Activated naive CD4-positive, alpha-beta T cell treated with anti-CD3 and anti-CD28 coated beads, Interleukin-2, amount 10 ng/mL, durations not matched to agents 7 days and 5 days (primary cell): ENCODE measurements around the gene RAB15.

Source experiments
- CTCF ChIA-PET: fragments of 350-600 bp; sonication (Branson Sonifier 250); formaldehyde crosslinking; loops from one replicate; lab custom pipeline; 2021; ENCODE audit warnings: antibody characterized with exemption; lab: Charles Lee
- DNase-seq: peaks from one replicate; pipeline ENCODE4 v3.0.0-alpha.2; 2020
- H3K27ac Mint-ChIP-seq: one replicate; pipeline ENCODE4 v1.8.0; 2021; ENCODE audit warnings: mild to moderate bottlenecking, moderate library complexity, mixed read lengths
- H3K27me3 Mint-ChIP-seq: one replicate; pipeline ENCODE4 v1.8.0; 2021; ENCODE audit warnings: mild to moderate bottlenecking, mixed read lengths
- H3K36me3 Mint-ChIP-seq: one replicate; pipeline ENCODE4 v1.8.0; 2021; ENCODE audit warnings: mixed read lengths
- H3K4me1 Mint-ChIP-seq: one replicate; pipeline ENCODE4 v1.8.0; 2021; ENCODE audit warnings: mixed read lengths
- H3K4me3 Mint-ChIP-seq: one replicate; pipeline ENCODE4 v1.8.0; 2021; ENCODE audit warnings: mild to moderate bottlenecking, moderate library complexity, mixed read lengths
- H3K9me3 Mint-ChIP-seq: one replicate; pipeline ENCODE4 v1.8.0; 2021; ENCODE audit warnings: mixed read lengths

Gene RAB15

GRCh38 chr14:64998455-64998931 lies 26.4 kb upstream of the RAB15 start:
- Mint-ChIP-seq H3K27ac (no peak overlapping the region), H3K4me3 (no peak overlapping the region), H3K9me3 (no peaks in the 10 kb centered on the region), H3K27me3 (no peaks in the 10 kb centered on the region), H3K4me1 (peaks cover 16% of the 10 kb centered on the region), H3K36me3 (peaks cover 1% of the 10 kb centered on the region)
- CTCF ChIA-PET = interaction anchor here (0.7 to 1.5 kb wide), 4 partner anchors 8 to 14 kb away, joined by 3 to 5 read pairs (median 3); partner anchors contain the start of gene FNTB
- no peak for DNase-seq

DNA sequence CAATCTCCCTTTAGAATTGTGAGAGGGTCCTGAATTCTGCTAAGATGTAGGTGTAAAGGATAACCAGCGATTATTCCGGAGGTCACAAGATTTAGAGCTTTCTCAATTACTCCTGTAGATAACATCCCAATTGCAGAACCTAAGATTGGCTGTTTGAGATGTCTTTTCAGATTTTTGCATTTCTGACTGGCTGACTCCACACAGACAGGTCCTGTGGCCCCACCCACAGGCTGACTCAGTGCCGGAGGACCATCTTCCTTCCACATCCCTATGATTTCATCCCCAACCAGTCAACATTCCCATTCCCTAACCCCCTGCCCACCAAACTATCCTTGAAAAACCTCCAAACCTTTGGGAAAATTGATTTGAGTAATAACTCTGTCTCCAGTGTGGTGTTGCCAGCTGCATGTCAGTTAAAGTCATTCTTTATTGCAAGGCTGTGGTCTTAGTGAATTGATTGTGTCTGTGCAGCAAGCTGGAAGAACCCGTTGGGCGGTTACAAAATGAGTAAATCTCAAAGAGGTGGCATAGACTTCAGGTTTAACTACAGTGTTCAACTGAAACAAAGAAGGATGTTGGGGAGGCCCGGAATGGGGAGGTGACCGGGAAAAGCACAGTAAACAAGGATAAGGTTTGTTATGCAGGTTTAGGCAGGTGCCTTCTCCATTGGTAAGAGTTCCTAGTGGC lies 25.1 kb upstream of the RAB15 start:
- Mint-ChIP-seq H3K27me3 (no peaks in the 10 kb centered on the region), H3K27ac (no peak overlapping the region), H3K4me3 (no peak overlapping the region), H3K36me3 (peaks cover 3% of the 10 kb centered on the region), H3K4me1 (peaks cover 18% of the 10 kb centered on the region), H3K9me3 (no peaks in the 10 kb centered on the region)
- DNase-seq = no peak
- CTCF ChIA-PET = interaction anchor here (1.2 kb wide), 1 partner anchor 8 kb away, joined by 3 read pairs; no protein-coding TSS in a partner anchor

DNA sequence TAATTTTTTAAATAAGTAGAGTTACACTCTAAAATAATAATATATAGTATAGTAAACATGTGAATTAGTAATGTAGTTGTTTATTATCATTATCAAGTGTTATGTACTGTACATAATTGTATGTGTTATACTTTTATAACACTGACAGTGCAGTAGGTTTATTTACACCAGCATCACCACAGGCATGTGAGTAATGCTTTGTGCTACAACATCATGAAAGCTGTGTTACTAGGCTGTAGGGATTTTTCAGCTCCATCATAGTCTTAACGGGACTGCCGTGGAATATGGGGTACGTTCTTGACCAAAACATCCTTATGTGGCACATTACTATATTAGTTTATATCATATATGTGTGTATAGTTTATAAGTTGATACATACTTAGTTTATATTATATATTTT lies 23.2 kb upstream of the RAB15 start:
- Mint-ChIP-seq H3K9me3 (no peaks in the 10 kb centered on the region), H3K4me3 (no peak overlapping the region), H3K4me1 (peaks cover 27% of the 10 kb centered on the region), H3K36me3 (peaks cover 11% of the 10 kb centered on the region), H3K27me3 (no peaks in the 10 kb centered on the region), H3K27ac (no peak overlapping the region)
- CTCF ChIA-PET = interaction anchor here (1.2 kb wide), 1 partner anchor 9 kb away, joined by 3 read pairs; the partner anchor contains the start of gene FNTB
- DNase-seq = no peak

GRCh38 chr14:64994540-64994939 lies 22.4 kb upstream of the RAB15 start:
- CTCF ChIA-PET = interaction anchor here (1.2 kb wide), 1 partner anchor 8 kb away, joined by 3 read pairs; the partner anchor contains the start of gene FNTB
- H3K27me3 Mint-ChIP-seq = no peaks in the 10 kb centered on the region
- no peak for DNase-seq
- H3K36me3 Mint-ChIP-seq = peaks cover 16% of the 10 kb centered on the region
- no peaks in the 10 kb centered on the region for H3K9me3 Mint-ChIP-seq
- no peak overlapping the region for H3K27ac Mint-ChIP-seq
- peaks cover 35% of the 10 kb centered on the region for H3K4me1 Mint-ChIP-seq
- no peak overlapping the region for H3K4me3 Mint-ChIP-seq

- Mint-ChIP-seq H3K36me3 (peaks cover 24% of the 10 kb centered on the region), H3K27me3 (no peaks in the 10 kb centered on the region), H3K27ac (no peak overlapping the region), H3K4me1 (peaks cover 44% of the 10 kb centered on the region), H3K9me3 (no peaks in the 10 kb centered on the region), H3K4me3 (no peak overlapping the region)
- no peak for DNase-seq
- CTCF ChIA-PET = interaction anchor here (0.7 to 1.7 kb wide), 2 partner anchors 9 to 26 kb away, joined by 3 to 8 read pairs; no protein-coding TSS in a partner anchor
Measured at GRCh38 chr14:64993266-64993930, 21.3 kb upstream of the RAB15 start.

DNA sequence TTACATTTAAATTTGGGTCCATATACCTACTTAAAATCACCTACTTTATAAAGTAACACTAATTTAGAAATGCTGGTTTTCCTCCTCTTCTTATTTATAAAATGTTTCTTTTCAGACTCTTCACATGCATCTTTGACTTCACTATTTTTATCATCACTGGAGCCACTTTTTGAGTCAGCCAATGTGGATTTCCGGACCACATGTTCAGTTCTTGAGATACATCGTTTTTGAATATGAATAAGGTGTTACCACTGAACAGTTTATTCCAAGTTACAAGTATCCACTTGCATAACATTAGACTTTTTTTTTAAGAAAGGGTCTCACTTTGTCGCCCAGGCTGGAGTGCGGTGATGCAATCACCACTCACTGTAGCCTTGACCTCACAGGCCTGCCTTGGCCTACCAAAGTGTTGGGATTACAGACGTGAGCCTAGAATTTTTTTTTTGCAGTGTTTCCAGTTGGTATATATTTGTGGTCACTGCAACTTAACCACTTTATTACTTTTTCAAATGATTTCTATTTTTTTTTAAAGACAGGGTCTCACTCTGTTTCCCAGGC lies 20.3 kb upstream of the RAB15 start:
- no peak for DNase-seq
- Mint-ChIP-seq H3K4me1 (peaks cover 46% of the 10 kb centered on the region), H3K9me3 (no peaks in the 10 kb centered on the region), H3K27me3 (no peaks in the 10 kb centered on the region), H3K4me3 (no peak overlapping the region), H3K27ac (no peak overlapping the region), H3K36me3 (peaks cover 24% of the 10 kb centered on the region)
- CTCF ChIA-PET = interaction anchor here (1.7 kb wide), 1 partner anchor 27 kb away, joined by 8 read pairs; no protein-coding TSS in a partner anchor

DNA sequence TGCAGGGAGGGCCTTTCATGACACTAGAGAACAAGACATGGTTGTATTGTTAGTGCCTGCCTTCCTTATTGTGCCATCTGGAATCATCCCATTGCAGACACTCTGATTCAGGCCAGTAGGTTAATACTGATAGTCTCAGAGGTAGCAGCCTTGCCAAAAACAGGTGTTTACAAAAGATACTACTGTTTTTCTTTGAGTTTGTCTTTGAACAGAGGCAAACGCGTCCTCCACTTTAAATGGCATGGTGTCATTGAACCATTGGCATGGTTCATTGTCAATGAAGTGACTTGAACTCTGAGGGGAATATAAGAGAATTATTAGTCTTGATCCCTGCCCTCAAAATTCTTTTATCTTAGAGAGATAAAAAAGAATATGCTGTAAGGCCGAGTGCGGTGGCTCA lies 18.8 kb upstream of the RAB15 start:
- no peak for DNase-seq
- H3K36me3 Mint-ChIP-seq = peaks cover 24% of the 10 kb centered on the region
- H3K9me3 Mint-ChIP-seq = no peaks in the 10 kb centered on the region
- CTCF ChIA-PET = interaction anchor here (1.1 kb wide), 1 partner anchor 29 kb away, joined by 6 read pairs; no protein-coding TSS in a partner anchor
- H3K4me3 Mint-ChIP-seq = no peak overlapping the region
- H3K27ac Mint-ChIP-seq = no peak overlapping the region
- peaks cover 4% of the 10 kb centered on the region for H3K27me3 Mint-ChIP-seq
- peaks cover 52% of the 10 kb centered on the region for H3K4me1 Mint-ChIP-seq

DNA sequence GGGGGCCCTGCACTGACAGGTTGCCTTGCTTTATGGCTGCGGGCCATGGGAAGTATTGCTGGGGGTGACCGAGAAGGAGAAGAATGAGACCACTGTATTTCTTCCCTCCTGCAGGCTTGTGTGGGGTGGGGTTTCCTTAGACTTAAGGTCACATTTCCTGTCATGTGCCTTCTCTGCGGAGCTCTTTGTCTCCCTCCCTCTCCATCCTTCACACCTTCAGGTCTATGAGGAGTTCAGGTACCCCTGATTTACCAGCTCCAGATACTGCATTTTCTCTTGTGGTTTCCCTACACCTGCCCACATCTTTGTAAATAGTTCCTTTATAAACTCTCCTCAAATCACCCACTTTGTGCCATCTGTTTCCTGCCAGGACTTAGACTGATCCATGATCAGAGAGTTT lies 18.2 kb upstream of the RAB15 start:
- Mint-ChIP-seq H3K27me3 (peaks cover 5% of the 10 kb centered on the region), H3K36me3 (peaks cover 24% of the 10 kb centered on the region), H3K9me3 (no peaks in the 10 kb centered on the region), H3K4me1 (peaks cover 54% of the 10 kb centered on the region), H3K4me3 (no peak overlapping the region), H3K27ac (peak overlapping the region; percentile 42)
- CTCF ChIA-PET = interaction anchor here (1.1 kb wide), 1 partner anchor 30 kb away, joined by 6 read pairs; no protein-coding TSS in a partner anchor
- DNase-seq = peak; percentile 35

- CTCF ChIA-PET = interaction anchor here (0.6 to 5.2 kb wide), 8 partner anchors 11 to 428 kb away, joined by 3 to 29 read pairs (median 6); no protein-coding TSS in a partner anchor
- Mint-ChIP-seq H3K4me1 (peaks cover 54% of the 10 kb centered on the region), H3K27ac (peak overlapping the region; percentile 93), H3K27me3 (peaks cover 21% of the 10 kb centered on the region), H3K9me3 (no peaks in the 10 kb centered on the region), H3K4me3 (peak overlapping the region; percentile 85), H3K36me3 (peaks cover 23% of the 10 kb centered on the region)
- DNase-seq = no peak
Measured at GRCh38 chr14:64987438-64987767, 15.3 kb upstream of the RAB15 start.

GRCh38 chr14:64986648-64987437 lies 14.7 kb upstream of the RAB15 start, which contains the start of gene FNTB:
Gene FNTB (plus strand): TSS chr14:64986895. CDS start chr14:64986954, 59 bp downstream.
- CTCF ChIA-PET = interaction anchor here (0.6 to 5.2 kb wide), 22 partner anchors 8 to 838 kb away, joined by 3 to 29 read pairs (median 3); no protein-coding TSS in a partner anchor
- Mint-ChIP-seq H3K9me3 (no peaks in the 10 kb centered on the region), H3K36me3 (peaks cover 21% of the 10 kb centered on the region), H3K27me3 (peaks cover 21% of the 10 kb centered on the region), H3K4me3 (peak within 1 kb of the TSS; percentile 85), H3K27ac (peak within 1 kb of the TSS; percentile 93), H3K4me1 (peaks cover 52% of the 10 kb centered on the region)
- DNase-seq = peak; percentile 95

DNA sequence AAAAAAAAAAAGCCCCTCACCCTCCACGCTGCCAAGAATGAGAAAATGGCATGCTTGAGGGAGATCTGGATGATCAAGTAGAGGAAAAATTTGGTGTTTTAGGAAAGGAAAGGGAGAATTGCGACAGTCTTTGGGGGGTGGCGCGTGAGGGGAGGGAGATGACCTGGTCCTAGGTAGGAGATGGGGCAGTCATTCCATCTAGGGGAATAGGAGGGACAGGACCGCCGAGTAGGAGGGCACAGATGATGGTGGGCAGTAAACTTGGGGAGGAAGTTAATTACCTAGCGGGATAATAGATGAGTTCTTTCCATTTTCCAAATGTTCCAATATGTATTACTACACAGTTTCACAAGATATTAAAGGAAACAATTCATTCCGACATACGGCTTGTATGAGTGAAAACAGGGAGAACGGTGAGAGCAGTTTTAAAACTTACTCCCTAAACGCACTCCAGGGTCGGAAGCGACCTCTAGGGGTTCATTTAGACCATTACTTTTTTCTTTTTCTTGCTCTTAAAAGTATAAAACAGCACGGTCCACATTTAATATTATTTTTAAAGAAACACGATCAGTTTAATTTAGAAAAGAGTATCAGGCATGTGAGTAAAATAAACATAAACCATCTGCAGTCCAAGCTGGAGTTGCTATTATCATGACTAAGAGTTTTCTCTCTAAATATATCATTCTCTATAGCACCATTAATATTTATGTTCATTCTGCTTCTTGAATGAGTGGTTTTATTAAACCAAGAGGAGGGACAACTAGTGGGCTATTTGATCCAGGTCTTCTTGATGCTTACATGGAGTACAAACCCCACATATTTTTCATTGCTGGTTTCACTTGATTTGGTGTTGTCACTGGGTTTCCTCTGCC lies 11.5 kb upstream of the RAB15 start:
- Mint-ChIP-seq H3K27me3 (peaks cover 37% of the 10 kb centered on the region), H3K36me3 (peaks cover 3% of the 10 kb centered on the region), H3K9me3 (no peaks in the 10 kb centered on the region), H3K4me1 (peaks cover 29% of the 10 kb centered on the region), H3K4me3 (peak overlapping the region; percentile 57), H3K27ac (no peak overlapping the region)
- peak; percentile 55 for DNase-seq
- CTCF ChIA-PET = interaction anchor here (1.1 to 6.0 kb wide), 2 partner anchors 15 to 160 kb away, joined by 5 to 28 read pairs; no protein-coding TSS in a partner anchor

GRCh38 chr14:64979336-64980074 lies 7.4 kb upstream of the RAB15 start:
- DNase-seq = no peak
- Mint-ChIP-seq H3K4me3 (no peak overlapping the region), H3K4me1 (peaks cover 13% of the 10 kb centered on the region), H3K27me3 (peaks cover 53% of the 10 kb centered on the region), H3K9me3 (no peaks in the 10 kb centered on the region), H3K36me3 (no peaks in the 10 kb centered on the region), H3K27ac (no peak overlapping the region)
- CTCF ChIA-PET = interaction anchor here (6.0 kb wide), 1 partner anchor 156 kb away, joined by 28 read pairs; no protein-coding TSS in a partner anchor
